ENCODE measurements around the gene NUDT14.
A peak's percentile ranks its signal among the peaks of the same experiment; 100 is the strongest.

The NUDT14 gene

GRCh38 chr14:105198588-105198987, 17.5 kb upstream of the NUDT14 start:
- no peak for DNase-seq (ENCODE audit: low spot score)

DNA sequence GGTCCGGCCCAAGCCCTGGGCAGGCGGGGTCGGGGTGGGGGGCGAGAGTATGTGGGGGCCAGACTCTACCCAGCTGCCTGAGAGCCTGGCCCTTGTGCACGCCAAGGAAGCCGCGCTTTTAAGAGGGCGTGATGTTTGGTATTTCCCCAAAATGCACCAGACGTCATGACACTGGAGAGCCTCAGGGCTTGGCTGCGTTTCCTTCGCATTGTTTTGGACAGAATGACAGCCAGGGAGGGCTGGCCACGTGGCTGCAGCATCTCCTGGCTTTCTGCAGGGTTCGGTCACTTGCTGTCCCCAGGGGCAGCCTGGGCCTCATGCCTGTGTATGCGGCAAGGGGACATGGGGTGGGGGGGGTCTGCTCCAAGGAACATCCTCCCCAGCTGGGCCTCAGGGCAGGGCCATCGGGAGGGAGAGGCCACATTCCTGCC, 16.1 kb upstream of the NUDT14 start:
- peak; percentile 47 for DNase-seq (ENCODE audit: low spot score)

GRCh38 chr14:105196265-105196960, 15.3 kb upstream of the NUDT14 start:
- DNase-seq (ENCODE audit: low spot score), result no peak

- no peak for DNase-seq (ENCODE audit: low spot score)
These were observed 14.6 kb upstream of the NUDT14 start for GRCh38 chr14:105195522-105196264.

- DNase-seq (ENCODE audit: low spot score), result no peak
These were observed 13.9 kb upstream of the NUDT14 start for GRCh38 chr14:105195051-105195450.

GRCh38 chr14:105193916-105194782, 13.0 kb upstream of the NUDT14 start:
- DNase-seq (ENCODE audit: low spot score), result no peak

DNA sequence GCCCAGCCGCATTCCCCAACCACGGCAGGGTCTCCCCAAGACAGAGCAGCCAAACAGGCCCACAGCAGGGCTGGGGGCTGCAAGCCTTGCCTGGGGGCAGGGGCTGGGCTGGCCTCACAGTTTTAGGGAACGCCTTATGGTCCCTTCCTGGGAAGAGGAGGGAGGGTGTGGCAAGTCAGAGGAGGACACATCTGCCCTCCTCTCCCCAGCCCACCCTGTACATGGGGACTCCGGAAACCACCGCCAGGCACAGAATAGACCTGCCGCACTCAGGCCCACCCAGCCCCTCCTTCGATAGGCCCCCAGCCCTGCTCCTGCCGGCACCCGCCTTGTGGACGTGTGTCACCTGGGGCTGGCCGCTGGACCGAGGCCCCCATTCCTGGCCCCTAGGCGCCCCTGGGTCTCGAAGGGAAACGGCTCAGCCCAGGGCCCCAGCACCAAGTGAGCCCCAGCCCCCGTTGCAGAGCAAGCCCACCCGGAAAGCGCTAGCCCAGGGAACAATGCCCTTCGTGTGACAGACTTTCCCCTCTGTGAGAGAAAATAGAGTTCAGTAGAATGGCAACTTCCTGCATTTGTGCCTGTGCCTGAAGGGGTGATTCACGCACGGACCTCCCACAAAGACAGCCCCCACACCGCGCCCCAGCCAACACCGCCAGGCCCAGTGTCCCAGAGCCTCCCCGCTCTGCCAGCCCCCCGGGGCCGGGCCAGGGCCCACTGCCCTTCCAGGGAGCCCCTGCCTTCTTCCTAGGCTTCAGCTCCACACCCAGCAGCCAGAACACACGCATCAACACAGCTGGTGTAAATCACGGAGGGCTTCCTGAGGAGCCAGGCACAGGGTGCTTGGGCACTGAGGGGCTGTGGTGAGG, 12.0 kb upstream of the NUDT14 start:
- no peak for DNase-seq (ENCODE audit: low spot score)

- DNase-seq (ENCODE audit: low spot score), result no peak
These were observed 6.9 kb upstream of the NUDT14 start for GRCh38 chr14:105187935-105188524.

GRCh38 chr14:105187116-105187515, 6.0 kb upstream of the NUDT14 start:
- DNase-seq (ENCODE audit: low spot score), result no peak

DNA sequence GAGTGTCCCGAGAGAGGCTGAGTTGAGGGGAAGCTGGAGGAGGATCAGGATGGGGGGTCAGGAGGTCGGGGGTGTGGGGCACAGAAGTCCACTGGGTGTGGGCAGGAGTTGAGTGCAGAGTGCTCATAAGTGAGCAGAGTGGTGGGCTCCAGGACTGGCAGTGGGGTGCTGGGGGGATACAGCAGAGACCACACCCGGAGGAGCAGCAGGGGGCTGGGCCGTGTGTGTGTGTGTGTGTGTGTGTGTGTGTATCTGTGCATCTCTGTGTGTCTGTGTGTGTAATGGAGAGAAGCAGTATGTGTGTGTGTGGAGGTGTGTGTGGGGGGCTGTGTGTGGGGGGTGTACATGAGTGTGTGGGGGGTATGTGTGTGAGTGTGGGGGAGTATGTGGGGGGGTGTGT, 4.9 kb upstream of the NUDT14 start:
- no peak for DNase-seq (ENCODE audit: low spot score)

DNA sequence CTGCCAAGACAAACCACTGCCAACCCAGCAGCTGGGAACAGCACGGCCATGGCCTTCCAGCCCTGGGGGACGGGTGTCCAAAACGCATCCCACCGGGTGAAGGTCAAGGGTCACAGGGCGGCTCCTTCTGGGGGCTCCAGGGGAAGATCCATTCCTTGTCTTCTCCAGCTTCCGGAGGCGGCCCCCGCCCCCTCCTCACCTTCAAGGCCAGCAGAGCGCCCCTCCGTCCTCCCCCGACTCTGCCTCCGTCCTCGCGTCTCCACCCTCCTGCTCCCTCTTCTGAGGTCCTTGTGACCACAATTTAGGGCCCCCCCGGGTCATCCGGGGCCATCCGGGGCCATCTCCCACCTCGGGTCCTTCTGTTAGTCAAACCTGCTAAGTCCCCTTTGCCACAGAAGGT, 3.9 kb upstream of the NUDT14 start:
- DNase-seq (ENCODE audit: low spot score), result no peak

DNA sequence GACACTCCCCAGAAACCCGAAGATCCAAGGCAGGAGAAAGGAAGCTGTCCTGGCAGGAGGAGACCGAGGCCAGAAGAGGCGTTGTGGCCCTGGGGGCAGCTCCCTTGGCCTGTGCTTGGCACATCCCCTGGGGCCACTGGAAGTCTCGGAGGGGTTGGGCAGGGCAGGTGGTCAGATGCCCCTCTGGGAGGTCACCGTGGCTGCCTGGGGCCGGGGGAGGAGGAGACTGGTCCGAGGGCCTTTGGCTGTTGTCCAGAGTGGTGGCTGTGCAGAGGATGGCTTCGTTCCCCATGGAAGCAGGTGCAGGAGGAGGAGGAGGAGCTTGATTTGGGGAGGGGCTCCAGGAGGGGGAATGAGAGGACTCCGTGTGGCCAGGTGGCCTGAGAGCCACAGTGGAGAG, 3.3 kb upstream of the NUDT14 start:
- no peak for DNase-seq (ENCODE audit: low spot score)

- DNase-seq (ENCODE audit: low spot score), result no peak
These were observed 1.3 kb upstream of the NUDT14 start for GRCh38 chr14:105182296-105183020.

DNA sequence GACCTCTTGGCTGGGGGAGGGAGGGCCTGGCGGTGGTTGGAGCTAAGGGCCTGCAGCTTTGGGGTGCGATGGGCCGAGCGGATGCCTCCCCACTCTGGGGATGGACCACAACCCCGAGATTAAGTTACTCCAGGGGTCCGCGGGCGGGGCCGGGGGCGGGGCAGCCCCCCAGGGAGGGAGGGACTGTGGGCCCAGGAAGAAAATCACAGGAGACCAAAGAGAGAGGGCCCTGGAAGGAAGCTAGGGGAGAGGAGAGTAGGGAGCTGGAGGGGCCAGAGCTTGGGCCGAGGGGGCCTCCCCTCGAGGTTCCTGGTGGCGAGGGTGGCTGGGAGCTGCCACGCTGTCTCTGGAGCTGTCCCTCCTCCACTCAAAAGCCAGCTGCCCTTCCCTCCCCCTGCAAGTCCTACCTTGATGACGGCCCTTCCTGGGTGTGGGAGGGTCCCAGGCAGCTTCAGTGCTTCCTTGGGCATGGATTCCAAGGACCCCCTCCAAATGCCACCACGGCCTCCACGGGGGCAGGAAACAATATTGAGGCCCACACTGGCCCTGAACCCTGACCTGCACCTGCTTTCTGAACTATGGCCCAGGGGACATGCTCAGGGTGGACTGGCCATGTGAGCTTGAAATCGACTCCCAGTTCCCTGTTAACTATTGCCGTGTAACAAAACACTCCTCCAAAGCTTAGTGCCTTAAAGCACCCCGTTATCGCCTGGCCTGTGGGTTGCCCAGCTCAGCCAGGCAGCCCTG, 610 bp upstream of the NUDT14 start:
- DNase-seq (ENCODE audit: low spot score), result no peak

GRCh38 chr14:105179191-105179590, 1.9 kb downstream of the NUDT14 start:
- DNase-seq (ENCODE audit: low spot score), result no peak

DNA sequence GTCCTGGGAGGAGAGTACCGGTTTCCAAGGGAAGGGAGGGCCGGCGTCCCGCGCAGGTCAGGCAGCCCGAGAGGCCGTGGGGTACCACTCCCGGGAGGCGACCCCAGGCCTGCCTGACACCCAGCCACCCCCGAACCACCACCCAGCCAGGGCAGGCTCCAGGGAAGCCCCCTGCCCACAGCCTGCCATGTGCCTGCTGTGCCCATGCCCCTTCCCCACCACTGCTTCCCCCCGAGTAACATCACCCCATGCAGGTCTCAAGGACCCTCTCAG, 2.3 kb downstream of the NUDT14 start:
- no peak for DNase-seq (ENCODE audit: low spot score)

- no peak for DNase-seq (ENCODE audit: low spot score)
These were observed 2.8 kb downstream of the NUDT14 start for GRCh38 chr14:105178069-105178867.

GRCh38 chr14:105177082-105177481, 4.0 kb downstream of the NUDT14 start:
- no peak for DNase-seq (ENCODE audit: low spot score)

GRCh38 chr14:105176513-105176912, 4.6 kb downstream of the NUDT14 start:
- no peak for DNase-seq (ENCODE audit: low spot score)
